ENCODE measurements around the gene ONECUT3.

ONECUT3 gene

DNA sequence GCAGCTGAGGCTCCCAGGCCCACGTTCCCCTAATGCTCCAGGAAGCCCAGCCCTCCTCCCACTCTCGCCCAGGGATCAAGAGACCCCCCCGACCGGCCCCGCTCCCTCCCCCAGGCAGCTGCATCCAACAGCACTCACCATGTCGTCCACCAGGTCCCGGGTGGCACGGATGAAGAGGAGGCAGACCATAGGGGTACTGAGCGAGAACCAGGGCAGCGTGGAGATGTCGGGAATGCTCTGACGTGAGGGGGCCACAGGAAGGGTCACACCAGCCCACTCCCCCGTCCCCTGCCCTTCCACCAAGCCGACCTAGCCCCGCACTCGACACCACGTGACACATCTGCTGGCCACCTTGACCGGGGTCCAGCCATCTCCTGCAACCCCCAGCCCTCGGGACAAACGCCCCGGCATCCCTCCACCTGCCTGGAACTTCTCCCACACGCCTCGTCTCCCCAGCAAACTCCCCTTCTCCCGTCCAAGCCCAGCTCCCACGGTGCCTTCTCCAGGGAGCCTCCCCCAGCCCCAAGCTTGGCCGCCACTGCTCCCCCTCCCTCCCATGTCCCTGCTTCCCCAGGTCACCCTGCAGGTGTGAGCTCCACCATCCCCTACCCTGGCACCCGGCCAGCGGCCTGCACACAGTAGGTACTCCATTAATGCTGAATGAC, 53.9 kb downstream of the ONECUT3 start:
- TF ChIP-seq, protein P1, sequence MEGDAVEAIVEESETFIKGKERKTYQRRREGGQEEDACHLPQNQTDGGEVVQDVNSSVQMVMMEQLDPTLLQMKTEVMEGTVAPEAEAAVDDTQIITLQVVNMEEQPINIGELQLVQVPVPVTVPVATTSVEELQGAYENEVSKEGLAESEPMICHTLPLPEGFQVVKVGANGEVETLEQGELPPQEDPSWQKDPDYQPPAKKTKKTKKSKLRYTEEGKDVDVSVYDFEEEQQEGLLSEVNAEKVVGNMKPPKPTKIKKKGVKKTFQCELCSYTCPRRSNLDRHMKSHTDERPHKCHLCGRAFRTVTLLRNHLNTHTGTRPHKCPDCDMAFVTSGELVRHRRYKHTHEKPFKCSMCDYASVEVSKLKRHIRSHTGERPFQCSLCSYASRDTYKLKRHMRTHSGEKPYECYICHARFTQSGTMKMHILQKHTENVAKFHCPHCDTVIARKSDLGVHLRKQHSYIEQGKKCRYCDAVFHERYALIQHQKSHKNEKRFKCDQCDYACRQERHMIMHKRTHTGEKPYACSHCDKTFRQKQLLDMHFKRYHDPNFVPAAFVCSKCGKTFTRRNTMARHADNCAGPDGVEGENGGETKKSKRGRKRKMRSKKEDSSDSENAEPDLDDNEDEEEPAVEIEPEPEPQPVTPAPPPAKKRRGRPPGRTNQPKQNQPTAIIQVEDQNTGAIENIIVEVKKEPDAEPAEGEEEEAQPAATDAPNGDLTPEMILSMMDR (IDR thresholded peaks at IDR 0.05; ENCODE audit: poor library complexity, severe bottlenecking) = no peak
- ATAC-seq (ENCODE audit: low read depth) = no peak
- DNase-seq (ENCODE audit: low spot score) = no peak

DNA sequence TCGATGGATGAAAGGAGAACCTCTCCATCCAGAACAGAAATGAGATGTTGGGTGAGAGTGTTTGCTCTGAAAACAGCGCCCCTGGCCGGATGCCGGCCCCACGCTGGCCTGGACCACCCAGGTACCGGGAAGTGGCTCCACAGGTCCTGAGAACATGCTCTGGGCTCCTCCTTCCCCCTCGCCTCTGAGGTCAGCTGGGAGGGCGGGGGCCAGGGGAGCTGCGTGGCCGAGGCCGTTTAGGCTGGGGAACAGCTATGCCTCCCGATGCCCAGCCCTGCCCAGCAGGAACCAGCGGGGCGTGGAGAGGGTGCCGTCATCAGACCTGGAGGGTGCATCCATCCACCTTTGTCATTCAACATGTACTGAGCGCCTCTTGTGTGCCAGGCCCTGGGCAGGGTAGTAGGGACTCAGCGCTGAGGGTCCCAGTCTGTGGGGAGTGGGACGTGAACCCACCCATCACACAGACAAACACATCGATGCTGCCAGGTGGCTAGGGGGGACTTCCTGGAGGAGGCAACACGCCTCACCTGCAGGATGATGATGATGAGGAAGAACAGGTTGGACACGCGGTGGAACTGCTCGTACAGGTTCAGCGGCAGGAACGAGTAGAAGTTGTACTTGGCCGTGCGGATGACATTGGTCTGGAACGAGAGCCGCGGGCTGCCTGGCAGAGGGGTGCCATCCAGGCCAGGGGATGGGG, 54.5 kb downstream of the ONECUT3 start:
- H3K27me3 ChIP-seq (ENCODE audit: insufficient read depth, poor library complexity, severe bottlenecking) = no peaks in the 10 kb centered on the region
- DNase-seq (ENCODE audit: low spot score) = no peak
- no peaks in the 10 kb centered on the region for H3K9me3 ChIP-seq (ENCODE audit: severe bottlenecking)
- ATAC-seq (ENCODE audit: low read depth) = no peak
- no peak overlapping the region for H3K27ac ChIP-seq (ENCODE audit: poor library complexity, severe bottlenecking)
- H3K4me1 ChIP-seq (ENCODE audit: insufficient read depth, poor library complexity, severe bottlenecking) = peaks cover 5% of the 10 kb centered on the region
- H3K36me3 ChIP-seq (ENCODE audit: low read depth) = no peaks in the 10 kb centered on the region
- TF ChIP-seq, protein P1 (IDR thresholded peaks at IDR 0.05; ENCODE audit: poor library complexity, severe bottlenecking) = no peak
- no peak overlapping the region for H3K4me3 ChIP-seq (ENCODE audit: severe bottlenecking)

More for the DNA sequence above, 53.9 kb downstream of the ONECUT3 start:
- no peaks in the 10 kb centered on the region for H3K27me3 ChIP-seq (ENCODE audit: insufficient read depth, poor library complexity, severe bottlenecking)
- H3K4me3 ChIP-seq (ENCODE audit: severe bottlenecking) = no peak overlapping the region
- H3K9me3 ChIP-seq (ENCODE audit: severe bottlenecking) = no peaks in the 10 kb centered on the region
- H3K36me3 ChIP-seq (ENCODE audit: low read depth) = no peaks in the 10 kb centered on the region
- no peak overlapping the region for H3K27ac ChIP-seq (ENCODE audit: poor library complexity, severe bottlenecking)
- H3K4me1 ChIP-seq (ENCODE audit: insufficient read depth, poor library complexity, severe bottlenecking) = peaks cover 5% of the 10 kb centered on the region

DNA sequence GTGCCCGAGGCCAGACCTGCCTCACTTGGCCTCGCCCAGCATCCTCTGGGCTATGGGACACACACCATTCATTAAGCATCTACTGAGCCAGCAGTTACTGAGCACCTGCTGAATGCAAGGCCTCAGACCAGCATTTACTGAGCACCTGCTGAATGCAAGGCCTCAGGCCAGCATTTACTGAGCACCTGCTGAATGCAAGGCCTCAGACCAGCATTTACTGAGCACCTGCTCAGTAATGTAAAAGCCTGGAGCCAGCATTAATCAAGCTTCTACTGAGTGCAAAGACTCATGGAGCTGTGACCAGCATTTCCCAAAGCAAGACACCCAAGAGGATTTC, 55.1 kb downstream of the ONECUT3 start:
- peaks cover 5% of the 10 kb centered on the region for H3K4me1 ChIP-seq (ENCODE audit: insufficient read depth, poor library complexity, severe bottlenecking)
- no peak for DNase-seq (ENCODE audit: low spot score)
- TF ChIP-seq, protein P1 (IDR thresholded peaks at IDR 0.05; ENCODE audit: poor library complexity, severe bottlenecking) = no peak

DNA sequence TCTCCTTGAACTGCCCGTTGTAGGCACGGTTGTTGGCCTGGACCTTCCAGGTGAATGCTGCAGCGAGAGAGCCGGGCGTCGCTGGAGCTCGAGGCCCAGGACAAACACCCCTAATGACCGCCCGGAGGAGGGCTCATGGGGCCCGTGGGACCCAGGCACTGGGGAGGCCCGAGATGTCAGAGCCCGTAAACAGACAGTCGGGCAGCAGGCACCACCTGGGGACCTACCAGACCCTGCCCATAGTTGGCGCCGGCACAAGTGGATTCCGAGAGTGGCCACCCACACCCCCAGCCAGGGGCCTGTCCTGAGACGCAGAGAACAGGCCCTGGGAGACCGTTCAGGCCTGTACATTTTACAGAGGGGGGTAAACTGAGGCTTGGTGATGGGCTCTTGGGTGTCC, 56.4 kb downstream of the ONECUT3 start:
- TF ChIP-seq, protein P1 (IDR thresholded peaks at IDR 0.05; ENCODE audit: poor library complexity, severe bottlenecking) = no peak
- DNase-seq (ENCODE audit: low spot score) (no peak), ATAC-seq (ENCODE audit: low read depth) (no peak)
- Histone ChIP-seq H3K27me3 (ENCODE audit: insufficient read depth, poor library complexity, severe bottlenecking) (no peaks in the 10 kb centered on the region), H3K4me1 (ENCODE audit: insufficient read depth, poor library complexity, severe bottlenecking) (peaks cover 5% of the 10 kb centered on the region), H3K4me3 (ENCODE audit: severe bottlenecking) (no peak overlapping the region), H3K36me3 (ENCODE audit: low read depth) (no peaks in the 10 kb centered on the region), H3K9me3 (ENCODE audit: severe bottlenecking) (no peaks in the 10 kb centered on the region), H3K27ac (ENCODE audit: poor library complexity, severe bottlenecking) (no peak overlapping the region)

More for the DNA sequence above, 55.1 kb downstream of the ONECUT3 start:
- Histone ChIP-seq H3K36me3 (ENCODE audit: low read depth) (no peaks in the 10 kb centered on the region), H3K4me3 (ENCODE audit: severe bottlenecking) (no peak overlapping the region), H3K27ac (ENCODE audit: poor library complexity, severe bottlenecking) (no peak overlapping the region), H3K9me3 (ENCODE audit: severe bottlenecking) (no peaks in the 10 kb centered on the region), H3K27me3 (ENCODE audit: insufficient read depth, poor library complexity, severe bottlenecking) (no peaks in the 10 kb centered on the region)
- ATAC-seq (ENCODE audit: low read depth) = no peak

All from RWPE2 (cell line).